HG03575 (cell line): ENCODE data around the gene GIT1.

Experiments
- ATAC-seq: cut with Tn5 transposase; IDR thresholded peaks from one replicate; pipeline ENCODE4 v1.9.1; 2021; ENCODE audit not compliant: unreplicated experiment, insufficient number of reproducible peaks, low FRiP score; ENCODE audit errors: extremely low read depth

GIT1 gene

GRCh38 chr17:29557085-29557738 lies 32.2 kb downstream of the GIT1 start:
- no peak for ATAC-seq

GRCh38 chr17:29555840-29556239 lies 33.6 kb downstream of the GIT1 start:
- no peak for ATAC-seq

- no peak for ATAC-seq
Measured at GRCh38 chr17:29549177-29549923, 40.1 kb downstream of the GIT1 start.

GRCh38 chr17:29546830-29547229 lies 42.6 kb downstream of the GIT1 start:
- ATAC-seq = no peak

GRCh38 chr17:29546085-29546484 lies 43.4 kb downstream of the GIT1 start:
- ATAC-seq = no peak

GRCh38 chr17:29544066-29544465 lies 45.4 kb downstream of the GIT1 start:
- ATAC-seq = no peak

GRCh38 chr17:29533976-29534375 lies 55.5 kb downstream of the GIT1 start:
- ATAC-seq = no peak

GRCh38 chr17:29526322-29526721 lies 63.1 kb downstream of the GIT1 start:
- no peak for ATAC-seq

GRCh38 chr17:29524692-29525091 lies 64.8 kb downstream of the GIT1 start:
- no peak for ATAC-seq
